ENCODE measurements around the gene GATA3.

GATA3 gene

GRCh38 chr10:8034466-8035005 lies 20.0 kb upstream of the GATA3 start:
- DNase-seq (ENCODE audit: low read depth) = no peak
- H3K4me3 ChIP-seq (ENCODE audit: low read depth, low read length) = no peak overlapping the region
- no peak for TF ChIP-seq CTCF (IDR thresholded peaks at IDR 0.05; ENCODE audit: control insufficient read depth, extremely low read depth, insufficient read depth)

- no peak for DNase-seq (ENCODE audit: low read depth)
- no peak for TF ChIP-seq CTCF (IDR thresholded peaks at IDR 0.05; ENCODE audit: control insufficient read depth, extremely low read depth, insufficient read depth)
- H3K4me3 ChIP-seq (ENCODE audit: low read depth, low read length) = no peak overlapping the region
These were observed 19.4 kb upstream of the GATA3 start for GRCh38 chr10:8035006-8035640.

- no peak for DNase-seq (ENCODE audit: low read depth)
- no peak for TF ChIP-seq CTCF (IDR thresholded peaks at IDR 0.05; ENCODE audit: control insufficient read depth, extremely low read depth, insufficient read depth)
- H3K4me3 ChIP-seq (ENCODE audit: low read depth, low read length) = no peak overlapping the region
These were observed 18.6 kb upstream of the GATA3 start for GRCh38 chr10:8035641-8036470.

DNA sequence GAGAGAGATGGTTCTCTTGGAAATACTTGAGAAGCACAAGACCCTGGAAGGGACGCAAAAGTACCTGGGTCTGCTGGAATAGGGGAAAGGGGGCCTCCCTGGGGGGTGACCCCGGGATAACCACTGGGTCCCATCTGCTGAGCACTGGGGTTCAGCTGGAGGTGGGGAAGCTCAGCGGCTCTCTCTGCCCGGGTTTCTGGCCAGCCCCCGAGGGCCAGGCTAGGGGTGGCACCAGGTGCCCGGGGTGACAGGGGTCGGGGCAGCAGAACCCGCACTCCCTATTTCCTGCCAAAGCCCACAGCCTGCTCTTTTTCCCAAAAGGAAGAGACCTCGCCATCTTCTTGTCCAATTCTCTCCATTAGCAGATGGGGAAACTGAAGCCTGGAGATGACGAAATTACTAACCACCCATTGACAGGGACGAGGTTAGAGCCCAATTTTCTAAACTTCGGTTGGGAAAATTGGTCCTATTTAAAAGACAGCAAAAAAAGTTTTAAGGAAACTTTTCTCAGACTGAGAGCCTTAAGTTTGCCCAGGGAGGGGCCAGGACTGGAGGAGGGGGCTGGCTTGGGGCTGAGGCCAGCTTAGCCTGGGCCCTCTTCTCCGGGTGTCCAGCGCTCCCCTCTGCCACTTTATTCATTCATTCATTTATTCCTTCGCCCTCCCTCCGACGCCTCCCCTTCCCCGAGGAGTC lies 17.8 kb upstream of the GATA3 start:
- no peak overlapping the region for H3K4me3 ChIP-seq (ENCODE audit: low read depth, low read length)
- no peak for DNase-seq (ENCODE audit: low read depth)
- TF ChIP-seq CTCF (IDR thresholded peaks at IDR 0.05; ENCODE audit: control insufficient read depth, extremely low read depth, insufficient read depth) = no peak

DNA sequence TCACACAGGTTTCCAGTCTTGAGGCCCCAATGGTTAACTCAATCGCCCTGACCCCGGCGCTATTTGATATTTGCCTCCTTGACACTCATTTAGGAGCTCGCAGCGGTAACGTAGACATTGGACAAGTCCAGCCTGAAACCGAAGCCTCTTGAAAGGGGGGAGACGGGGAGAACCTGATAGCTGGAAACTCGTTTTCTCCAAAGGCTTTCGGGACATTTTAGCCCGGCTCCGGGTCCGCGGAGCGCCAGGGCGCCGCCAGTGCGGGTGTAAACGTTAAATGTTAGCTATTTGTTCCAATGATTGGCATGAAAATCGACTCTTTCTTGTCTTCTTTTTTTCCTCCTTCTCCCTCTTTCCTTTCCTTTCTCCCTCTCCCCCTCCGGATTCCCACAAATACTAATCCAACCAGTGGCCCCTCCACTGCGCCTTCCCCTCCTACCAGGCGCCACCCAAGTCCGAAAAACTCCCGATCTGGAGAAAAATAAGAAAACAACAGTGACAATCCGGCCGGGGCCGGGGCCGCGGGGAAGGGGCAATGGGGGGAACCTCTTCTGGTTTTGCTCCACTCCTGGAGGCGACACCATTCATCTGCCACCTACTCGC lies 17.2 kb upstream of the GATA3 start:
- DNase-seq (ENCODE audit: low read depth) = no peak
- no peak overlapping the region for H3K4me3 ChIP-seq (ENCODE audit: low read depth, low read length)
- TF ChIP-seq CTCF (IDR thresholded peaks at IDR 0.05; ENCODE audit: control insufficient read depth, extremely low read depth, insufficient read depth) = no peak

GRCh38 chr10:8037941-8038894 lies 16.3 kb upstream of the GATA3 start:
- H3K4me3 ChIP-seq (ENCODE audit: low read depth, low read length) = no peak overlapping the region
- TF ChIP-seq CTCF (IDR thresholded peaks at IDR 0.05; ENCODE audit: control insufficient read depth, extremely low read depth, insufficient read depth) = no peak
- no peak for DNase-seq (ENCODE audit: low read depth)
